ENCODE results near the gene ATG2A. TPM values are rescaled to one million over a fixed set of nuclear protein-coding genes. Genes with fewer than 3 reads are reported as not detected.
A peak's percentile ranks its signal among the peaks of the same experiment; 100 is the strongest.

Gene ATG2A
- total and polyA plus RNA-seq, 2 of the 8 experiments (the other 6 are each of a cell fraction or from before 2014, with no cell fraction given) = 12.1 to 22.1 TPM

GRCh38 chr11:64894070-64894811 is 22.8 kb downstream of the ATG2A start (continued):
- TF ChIP-seq E2F6 (IDR thresholded peaks at IDR 0.05) (no peak), RAD21 (IDR thresholded peaks at IDR 0.05 in 1 of 2, conservative IDR thresholded peaks at IDR 0.05 in 1 of 2; ENCODE audit: low read depth in 2 of 2, low read length in 2 of 2) (peak; percentile 71 to 81)
